Measurements from ENCODE around the gene RASAL3.

DNA sequence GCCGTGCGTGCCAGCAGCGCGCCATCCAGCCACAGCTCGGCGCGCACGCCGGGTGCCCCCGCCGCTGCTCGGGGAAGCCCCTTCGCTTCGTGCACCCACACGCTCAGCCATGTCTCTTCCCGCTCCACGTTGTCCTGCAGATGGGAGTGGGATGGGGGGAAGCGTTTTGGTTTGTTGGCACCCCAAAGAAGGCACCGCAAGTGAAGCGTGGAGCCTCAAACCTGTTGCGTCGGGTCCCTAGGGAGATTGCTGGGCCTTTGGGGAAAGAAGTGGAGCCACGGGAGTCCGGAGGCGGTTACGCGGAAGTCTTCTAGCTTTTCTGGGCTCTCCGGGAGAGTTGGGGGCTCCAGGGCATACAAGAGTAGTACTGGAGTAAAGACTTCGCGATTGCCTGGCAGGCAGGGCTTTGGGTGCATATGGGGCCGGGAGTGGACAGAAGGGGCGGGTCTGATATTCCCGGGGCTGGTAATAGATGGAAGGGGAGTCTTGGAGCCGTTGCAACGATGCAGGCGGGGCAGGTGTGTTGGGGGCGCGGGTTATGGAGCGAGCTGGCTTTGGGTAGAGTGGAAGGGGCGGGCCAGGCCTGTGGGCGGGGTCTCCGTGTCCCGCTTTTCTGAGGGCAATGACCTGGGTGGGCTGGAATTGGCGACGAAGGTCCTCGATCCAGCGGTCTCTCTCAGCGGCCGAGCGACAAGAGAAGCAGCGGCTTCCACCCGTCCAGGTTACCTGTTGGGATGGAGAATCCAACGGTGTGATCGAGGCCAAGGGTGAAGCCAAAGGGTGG lies 6.5 kb downstream of the RASAL3 start:
- TF ChIP-seq, protein P1, sequence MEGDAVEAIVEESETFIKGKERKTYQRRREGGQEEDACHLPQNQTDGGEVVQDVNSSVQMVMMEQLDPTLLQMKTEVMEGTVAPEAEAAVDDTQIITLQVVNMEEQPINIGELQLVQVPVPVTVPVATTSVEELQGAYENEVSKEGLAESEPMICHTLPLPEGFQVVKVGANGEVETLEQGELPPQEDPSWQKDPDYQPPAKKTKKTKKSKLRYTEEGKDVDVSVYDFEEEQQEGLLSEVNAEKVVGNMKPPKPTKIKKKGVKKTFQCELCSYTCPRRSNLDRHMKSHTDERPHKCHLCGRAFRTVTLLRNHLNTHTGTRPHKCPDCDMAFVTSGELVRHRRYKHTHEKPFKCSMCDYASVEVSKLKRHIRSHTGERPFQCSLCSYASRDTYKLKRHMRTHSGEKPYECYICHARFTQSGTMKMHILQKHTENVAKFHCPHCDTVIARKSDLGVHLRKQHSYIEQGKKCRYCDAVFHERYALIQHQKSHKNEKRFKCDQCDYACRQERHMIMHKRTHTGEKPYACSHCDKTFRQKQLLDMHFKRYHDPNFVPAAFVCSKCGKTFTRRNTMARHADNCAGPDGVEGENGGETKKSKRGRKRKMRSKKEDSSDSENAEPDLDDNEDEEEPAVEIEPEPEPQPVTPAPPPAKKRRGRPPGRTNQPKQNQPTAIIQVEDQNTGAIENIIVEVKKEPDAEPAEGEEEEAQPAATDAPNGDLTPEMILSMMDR (IDR thresholded peaks at IDR 0.05): no peak
- no peak for TF ChIP-seq POLR2AphosphoS5 (IDR thresholded peaks at IDR 0.05; ENCODE audit: low read depth, low read length)
- no peak for TF ChIP-seq SIN3A (IDR thresholded peaks at IDR 0.05; ENCODE audit: borderline replicate concordance, insufficient read depth, low read depth, low read length)
- TF ChIP-seq, protein P2, sequence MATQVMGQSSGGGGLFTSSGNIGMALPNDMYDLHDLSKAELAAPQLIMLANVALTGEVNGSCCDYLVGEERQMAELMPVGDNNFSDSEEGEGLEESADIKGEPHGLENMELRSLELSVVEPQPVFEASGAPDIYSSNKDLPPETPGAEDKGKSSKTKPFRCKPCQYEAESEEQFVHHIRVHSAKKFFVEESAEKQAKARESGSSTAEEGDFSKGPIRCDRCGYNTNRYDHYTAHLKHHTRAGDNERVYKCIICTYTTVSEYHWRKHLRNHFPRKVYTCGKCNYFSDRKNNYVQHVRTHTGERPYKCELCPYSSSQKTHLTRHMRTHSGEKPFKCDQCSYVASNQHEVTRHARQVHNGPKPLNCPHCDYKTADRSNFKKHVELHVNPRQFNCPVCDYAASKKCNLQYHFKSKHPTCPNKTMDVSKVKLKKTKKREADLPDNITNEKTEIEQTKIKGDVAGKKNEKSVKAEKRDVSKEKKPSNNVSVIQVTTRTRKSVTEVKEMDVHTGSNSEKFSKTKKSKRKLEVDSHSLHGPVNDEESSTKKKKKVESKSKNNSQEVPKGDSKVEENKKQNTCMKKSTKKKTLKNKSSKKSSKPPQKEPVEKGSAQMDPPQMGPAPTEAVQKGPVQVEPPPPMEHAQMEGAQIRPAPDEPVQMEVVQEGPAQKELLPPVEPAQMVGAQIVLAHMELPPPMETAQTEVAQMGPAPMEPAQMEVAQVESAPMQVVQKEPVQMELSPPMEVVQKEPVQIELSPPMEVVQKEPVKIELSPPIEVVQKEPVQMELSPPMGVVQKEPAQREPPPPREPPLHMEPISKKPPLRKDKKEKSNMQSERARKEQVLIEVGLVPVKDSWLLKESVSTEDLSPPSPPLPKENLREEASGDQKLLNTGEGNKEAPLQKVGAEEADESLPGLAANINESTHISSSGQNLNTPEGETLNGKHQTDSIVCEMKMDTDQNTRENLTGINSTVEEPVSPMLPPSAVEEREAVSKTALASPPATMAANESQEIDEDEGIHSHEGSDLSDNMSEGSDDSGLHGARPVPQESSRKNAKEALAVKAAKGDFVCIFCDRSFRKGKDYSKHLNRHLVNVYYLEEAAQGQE (IDR thresholded peaks at IDR 0.05; ENCODE audit: insufficient read depth in 1 of 2, low read depth in 2 of 2, low read length in 1 of 2): no peak

Measured in Panc1 (cell line).